Neural crest cell (in vitro differentiated cells): ENCODE data around the gene CARD19. TPM values are rescaled to one million over a fixed set of nuclear protein-coding genes. Genes with fewer than 3 reads are reported as not detected.
A peak's percentile ranks its signal among the peaks of the same experiment; 100 is the strongest.

Experiments used
- DNase-seq: peaks from one replicate; pipeline ENCODE4 v3.0.0; 2021; ENCODE audit warnings: low read depth, mixed read lengths, low spot score
- H3K27ac Mint-ChIP-seq: one replicate; pipeline ENCODE4 v1.8.0; 2021; ENCODE audit warnings: mild to moderate bottlenecking, mixed read lengths; ENCODE audit not compliant: unreplicated experiment
- H3K27me3 Mint-ChIP-seq: 2 replicates; pipeline ENCODE4 v1.8.0; 2021; ENCODE audit warnings: low read depth, mild to moderate bottlenecking, mixed read lengths
- H3K36me3 Mint-ChIP-seq: 2 replicates; pipeline ENCODE4 v1.8.0; 2021; ENCODE audit warnings: low read depth, mild to moderate bottlenecking, mixed read lengths
- H3K4me1 Mint-ChIP-seq: 2 replicates; pipeline ENCODE4 v1.8.0; 2021; ENCODE audit warnings: mixed read lengths
- H3K4me3 Mint-ChIP-seq: one replicate; pipeline ENCODE4 v1.8.0; 2021; ENCODE audit warnings: mild to moderate bottlenecking, mixed read lengths
- H3K9me3 Mint-ChIP-seq: 2 replicates; pipeline ENCODE4 v1.8.0; 2021; ENCODE audit warnings: mixed read lengths
- CTCF ChIP-seq: fragments of 200-600 bp; sonication (generic); conservative IDR thresholded peaks from 2 replicates; pipeline ENCODE4 v1.5.0; 2021; ENCODE audit warnings: antibody characterized with exemption, mild to moderate bottlenecking
- total RNA-seq: library from RNA; stranded (reverse); gene quantifications from 2 replicates; pipeline ENCODE4 v1.2.1, GENCODE V29; 2021

Gene CARD19
- total RNA-seq, 1 donor from 2014 or later = 22.1 TPM

- Mint-ChIP-seq H3K4me1 (peaks cover 43% of the 10 kb centered on the region), H3K9me3 (no peaks in the 10 kb centered on the region), H3K36me3 (no peaks in the 10 kb centered on the region), H3K27me3 (peaks cover 2% of the 10 kb centered on the region), H3K27ac (peak overlapping the region; percentile 81), H3K4me3 (peak overlapping the region; percentile 83)
- no peak for DNase-seq
- TF ChIP-seq CTCF = no peak
These were observed 1.3 kb upstream of the CARD19 start for GRCh38 chr9:93094658-93095204.

DNA sequence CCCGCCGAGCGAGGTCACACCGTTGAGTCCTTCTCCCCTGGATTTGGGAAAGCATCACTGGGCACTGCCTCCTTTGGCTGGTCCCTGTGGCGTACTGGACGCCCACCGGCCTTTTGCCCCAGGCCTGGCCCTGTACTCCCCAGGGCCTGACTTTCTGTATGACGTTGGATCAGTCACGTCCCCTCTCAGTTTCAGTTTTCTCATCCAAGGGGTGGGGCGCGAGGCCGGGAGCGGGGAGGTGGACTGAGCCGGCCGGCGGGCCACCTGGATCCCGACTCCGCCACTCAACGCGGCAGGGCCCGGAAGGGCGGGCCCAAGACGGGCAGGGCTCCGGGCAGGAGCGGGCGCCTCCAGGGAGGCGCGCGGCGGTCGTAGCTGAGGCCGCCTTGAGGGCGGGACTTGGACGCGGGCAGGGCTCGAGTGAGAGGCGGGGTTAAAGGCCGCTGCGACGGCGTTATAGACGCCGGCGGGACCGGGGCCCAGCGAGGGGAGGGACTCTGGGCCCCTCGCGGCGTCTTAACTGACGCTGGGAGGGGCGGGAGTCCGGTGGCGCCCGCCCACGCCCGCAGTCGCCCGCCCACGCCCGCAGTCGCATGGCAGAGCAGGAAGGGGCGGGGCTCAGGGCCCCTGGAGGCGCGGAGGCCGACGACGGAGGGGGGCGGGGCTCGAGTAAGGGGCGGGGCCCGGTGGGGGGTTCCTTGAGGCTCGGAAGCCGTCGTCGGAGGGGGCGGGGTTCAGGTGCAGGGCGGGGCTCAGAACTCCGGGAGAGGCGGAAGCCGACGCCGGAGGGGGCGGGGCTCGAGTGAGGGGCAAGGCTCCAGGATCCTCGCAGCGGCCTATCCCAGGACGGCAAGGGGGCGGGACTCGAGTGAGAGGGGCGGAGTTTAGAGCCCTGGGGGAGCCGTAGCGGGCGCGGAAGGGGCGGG, 549 bp upstream of the CARD19 start:
- Mint-ChIP-seq H3K36me3 (peaks cover 2% of the 10 kb centered on the region), H3K4me3 (peak overlapping the region; percentile 80), H3K27me3 (no peaks in the 10 kb centered on the region), H3K9me3 (peaks cover under 1% of the 10 kb centered on the region), H3K27ac (no peak overlapping the region), H3K4me1 (peaks cover 41% of the 10 kb centered on the region)
- peak; percentile 100 for DNase-seq
- TF ChIP-seq CTCF = no peak

- H3K27me3 Mint-ChIP-seq = no peaks in the 10 kb centered on the region
- peaks cover 4% of the 10 kb centered on the region for H3K9me3 Mint-ChIP-seq
- peak overlapping the region; percentile 92 for H3K4me3 Mint-ChIP-seq
- DNase-seq = no peak
- H3K36me3 Mint-ChIP-seq = peaks cover 5% of the 10 kb centered on the region
- TF ChIP-seq CTCF = no peak
- H3K27ac Mint-ChIP-seq = no peak overlapping the region
- peaks cover 35% of the 10 kb centered on the region for H3K4me1 Mint-ChIP-seq
These were observed 880 bp downstream of the CARD19 start for GRCh38 chr9:93096811-93097382.

- H3K27ac Mint-ChIP-seq = peak overlapping the region; percentile 76
- H3K4me3 Mint-ChIP-seq = peak overlapping the region; percentile 92
These were observed 1.6 kb downstream of the CARD19 start for GRCh38 chr9:93097511-93098201.

More at GRCh38 chr9:93097511-93098201, 1.6 kb downstream of the CARD19 start:
- H3K4me1 Mint-ChIP-seq = peaks cover 30% of the 10 kb centered on the region
- no peak for DNase-seq
- no peak for TF ChIP-seq CTCF
- no peaks in the 10 kb centered on the region for H3K27me3 Mint-ChIP-seq
- H3K9me3 Mint-ChIP-seq = peaks cover 4% of the 10 kb centered on the region
- H3K36me3 Mint-ChIP-seq = peaks cover 9% of the 10 kb centered on the region
